ENCODE measurements around the gene HSD17B13. TPM values are rescaled to one million over a fixed set of nuclear protein-coding genes. Genes with fewer than 3 reads are reported as not detected.

The HSD17B13 gene
- total and polyA plus RNA-seq, 2 of the 13 experiments (the other 11 are each of a cell fraction or from before 2014, with no cell fraction given): 0.04 to 0.15 TPM

DNA sequence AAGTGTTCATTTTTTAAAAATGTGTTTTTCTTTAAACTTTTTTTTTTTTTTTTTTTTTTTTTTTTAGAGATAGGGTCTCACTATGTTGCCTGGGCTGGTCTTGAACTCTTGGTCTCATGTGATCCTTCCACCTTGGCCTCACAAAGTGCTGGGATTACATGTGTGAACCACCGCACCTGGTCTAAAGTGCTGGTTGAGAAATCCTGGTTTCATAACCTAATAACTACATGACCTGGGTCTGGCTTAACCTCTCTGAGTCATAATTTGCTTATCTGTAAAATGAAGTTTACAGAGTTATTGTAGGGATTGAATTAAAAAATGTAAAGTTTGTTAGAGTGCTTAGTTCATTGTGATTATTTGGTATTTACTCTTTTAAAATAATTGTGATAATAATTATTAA is 5.2 kb downstream of the HSD17B13 start (continued):
- TF ChIP-seq, protein P1, sequence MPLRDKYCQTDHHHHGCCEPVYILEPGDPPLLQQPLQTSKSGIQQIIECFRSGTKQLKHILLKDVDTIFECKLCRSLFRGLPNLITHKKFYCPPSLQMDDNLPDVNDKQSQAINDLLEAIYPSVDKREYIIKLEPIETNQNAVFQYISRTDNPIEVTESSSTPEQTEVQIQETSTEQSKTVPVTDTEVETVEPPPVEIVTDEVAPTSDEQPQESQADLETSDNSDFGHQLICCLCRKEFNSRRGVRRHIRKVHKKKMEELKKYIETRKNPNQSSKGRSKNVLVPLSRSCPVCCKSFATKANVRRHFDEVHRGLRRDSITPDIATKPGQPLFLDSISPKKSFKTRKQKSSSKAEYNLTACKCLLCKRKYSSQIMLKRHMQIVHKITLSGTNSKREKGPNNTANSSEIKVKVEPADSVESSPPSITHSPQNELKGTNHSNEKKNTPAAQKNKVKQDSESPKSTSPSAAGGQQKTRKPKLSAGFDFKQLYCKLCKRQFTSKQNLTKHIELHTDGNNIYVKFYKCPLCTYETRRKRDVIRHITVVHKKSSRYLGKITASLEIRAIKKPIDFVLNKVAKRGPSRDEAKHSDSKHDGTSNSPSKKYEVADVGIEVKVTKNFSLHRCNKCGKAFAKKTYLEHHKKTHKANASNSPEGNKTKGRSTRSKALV (CRISPR knock-in tag; IDR thresholded peaks at IDR 0.05): no peak
- TF ChIP-seq, protein P2, sequence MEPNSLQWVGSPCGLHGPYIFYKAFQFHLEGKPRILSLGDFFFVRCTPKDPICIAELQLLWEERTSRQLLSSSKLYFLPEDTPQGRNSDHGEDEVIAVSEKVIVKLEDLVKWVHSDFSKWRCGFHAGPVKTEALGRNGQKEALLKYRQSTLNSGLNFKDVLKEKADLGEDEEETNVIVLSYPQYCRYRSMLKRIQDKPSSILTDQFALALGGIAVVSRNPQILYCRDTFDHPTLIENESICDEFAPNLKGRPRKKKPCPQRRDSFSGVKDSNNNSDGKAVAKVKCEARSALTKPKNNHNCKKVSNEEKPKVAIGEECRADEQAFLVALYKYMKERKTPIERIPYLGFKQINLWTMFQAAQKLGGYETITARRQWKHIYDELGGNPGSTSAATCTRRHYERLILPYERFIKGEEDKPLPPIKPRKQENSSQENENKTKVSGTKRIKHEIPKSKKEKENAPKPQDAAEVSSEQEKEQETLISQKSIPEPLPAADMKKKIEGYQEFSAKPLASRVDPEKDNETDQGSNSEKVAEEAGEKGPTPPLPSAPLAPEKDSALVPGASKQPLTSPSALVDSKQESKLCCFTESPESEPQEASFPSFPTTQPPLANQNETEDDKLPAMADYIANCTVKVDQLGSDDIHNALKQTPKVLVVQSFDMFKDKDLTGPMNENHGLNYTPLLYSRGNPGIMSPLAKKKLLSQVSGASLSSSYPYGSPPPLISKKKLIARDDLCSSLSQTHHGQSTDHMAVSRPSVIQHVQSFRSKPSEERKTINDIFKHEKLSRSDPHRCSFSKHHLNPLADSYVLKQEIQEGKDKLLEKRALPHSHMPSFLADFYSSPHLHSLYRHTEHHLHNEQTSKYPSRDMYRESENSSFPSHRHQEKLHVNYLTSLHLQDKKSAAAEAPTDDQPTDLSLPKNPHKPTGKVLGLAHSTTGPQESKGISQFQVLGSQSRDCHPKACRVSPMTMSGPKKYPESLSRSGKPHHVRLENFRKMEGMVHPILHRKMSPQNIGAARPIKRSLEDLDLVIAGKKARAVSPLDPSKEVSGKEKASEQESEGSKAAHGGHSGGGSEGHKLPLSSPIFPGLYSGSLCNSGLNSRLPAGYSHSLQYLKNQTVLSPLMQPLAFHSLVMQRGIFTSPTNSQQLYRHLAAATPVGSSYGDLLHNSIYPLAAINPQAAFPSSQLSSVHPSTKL (CRISPR knock-in tag; IDR thresholded peaks at IDR 0.05): peak; percentile 51
- TF ChIP-seq, protein P3, sequence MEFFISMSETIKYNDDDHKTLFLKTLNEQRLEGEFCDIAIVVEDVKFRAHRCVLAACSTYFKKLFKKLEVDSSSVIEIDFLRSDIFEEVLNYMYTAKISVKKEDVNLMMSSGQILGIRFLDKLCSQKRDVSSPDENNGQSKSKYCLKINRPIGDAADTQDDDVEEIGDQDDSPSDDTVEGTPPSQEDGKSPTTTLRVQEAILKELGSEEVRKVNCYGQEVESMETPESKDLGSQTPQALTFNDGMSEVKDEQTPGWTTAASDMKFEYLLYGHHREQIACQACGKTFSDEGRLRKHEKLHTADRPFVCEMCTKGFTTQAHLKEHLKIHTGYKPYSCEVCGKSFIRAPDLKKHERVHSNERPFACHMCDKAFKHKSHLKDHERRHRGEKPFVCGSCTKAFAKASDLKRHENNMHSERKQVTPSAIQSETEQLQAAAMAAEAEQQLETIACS (CRISPR knock-in tag; IDR thresholded peaks at IDR 0.05): no peak
- TF ChIP-seq NFE2L1 (CRISPR knock-in tag; IDR thresholded peaks at IDR 0.05; ENCODE audit: borderline replicate concordance): no peak
- no peak for TF ChIP-seq ZNF746 (CRISPR knock-in tag; IDR thresholded peaks at IDR 0.05)
- TF ChIP-seq ZFX (CRISPR knock-in tag; IDR thresholded peaks at IDR 0.05; ENCODE audit: low read depth): no peak
- TF ChIP-seq KDM1A (CRISPR knock-in tag; IDR thresholded peaks at IDR 0.05): peak; percentile 64; the same call in 1 of the 2 replicates
- peak; percentile 58 for TF ChIP-seq POGZ (CRISPR knock-in tag; IDR thresholded peaks at IDR 0.05)
- no peak for TF ChIP-seq ELF3 (CRISPR knock-in tag; IDR thresholded peaks at IDR 0.05)
- TF ChIP-seq MIER3 (CRISPR knock-in tag; IDR thresholded peaks at IDR 0.05; ENCODE audit: borderline replicate concordance): peak; percentile 43; the same call in 1 of the 2 replicates
- TF ChIP-seq FOXP1 (IDR thresholded peaks at IDR 0.05): no peak
- TF ChIP-seq FOXP1 (CRISPR knock-in tag; IDR thresholded peaks at IDR 0.05): no peak
- 0 out of 2 replicates have a peak, but pooled peaks have one; percentile 36 for TF ChIP-seq MED1 (CRISPR knock-in tag; IDR thresholded peaks at IDR 0.05)
- no peak for TF ChIP-seq RFX1 (IDR thresholded peaks at IDR 0.05)
- TF ChIP-seq FOXK1 (CRISPR knock-in tag; IDR thresholded peaks at IDR 0.05; ENCODE audit: borderline replicate concordance, low read depth): no peak
- no peak for TF ChIP-seq NFIB (CRISPR knock-in tag; IDR thresholded peaks at IDR 0.05; ENCODE audit: borderline replicate concordance)
- TF ChIP-seq CBX5 (CRISPR knock-in tag; IDR thresholded peaks at IDR 0.05; ENCODE audit: borderline replicate concordance): no peak
- TF ChIP-seq, protein P4, sequence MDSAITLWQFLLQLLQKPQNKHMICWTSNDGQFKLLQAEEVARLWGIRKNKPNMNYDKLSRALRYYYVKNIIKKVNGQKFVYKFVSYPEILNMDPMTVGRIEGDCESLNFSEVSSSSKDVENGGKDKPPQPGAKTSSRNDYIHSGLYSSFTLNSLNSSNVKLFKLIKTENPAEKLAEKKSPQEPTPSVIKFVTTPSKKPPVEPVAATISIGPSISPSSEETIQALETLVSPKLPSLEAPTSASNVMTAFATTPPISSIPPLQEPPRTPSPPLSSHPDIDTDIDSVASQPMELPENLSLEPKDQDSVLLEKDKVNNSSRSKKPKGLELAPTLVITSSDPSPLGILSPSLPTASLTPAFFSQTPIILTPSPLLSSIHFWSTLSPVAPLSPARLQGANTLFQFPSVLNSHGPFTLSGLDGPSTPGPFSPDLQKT (CRISPR knock-in tag; IDR thresholded peaks at IDR 0.05; ENCODE audit: borderline replicate concordance): no peak
- no peak for TF ChIP-seq NRL (CRISPR knock-in tag; IDR thresholded peaks at IDR 0.05; ENCODE audit: borderline replicate concordance)
- TF ChIP-seq U2AF2 (IDR thresholded peaks at IDR 0.05; ENCODE audit: low read depth, low read length): no peak
- TF ChIP-seq MXI1 (IDR thresholded peaks at IDR 0.05; ENCODE audit: borderline replicate concordance, low read depth, low read length): no peak
- TF ChIP-seq, protein P5, sequence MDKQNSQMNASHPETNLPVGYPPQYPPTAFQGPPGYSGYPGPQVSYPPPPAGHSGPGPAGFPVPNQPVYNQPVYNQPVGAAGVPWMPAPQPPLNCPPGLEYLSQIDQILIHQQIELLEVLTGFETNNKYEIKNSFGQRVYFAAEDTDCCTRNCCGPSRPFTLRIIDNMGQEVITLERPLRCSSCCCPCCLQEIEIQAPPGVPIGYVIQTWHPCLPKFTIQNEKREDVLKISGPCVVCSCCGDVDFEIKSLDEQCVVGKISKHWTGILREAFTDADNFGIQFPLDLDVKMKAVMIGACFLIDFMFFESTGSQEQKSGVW (CRISPR knock-in tag; IDR thresholded peaks at IDR 0.05; ENCODE audit: borderline replicate concordance): no peak
- no peak for TF ChIP-seq ZNF589 (CRISPR knock-in tag; conservative IDR thresholded peaks at IDR 0.05)
